GM12801 (cell line): ENCODE results near the gene RILPL1.

Source experiments
- TF ChIP-seq, protein P1 (sequence below): IDR thresholded peaks from one replicate; pipeline ENCODE4 v1.5.1; 2011; ENCODE audit warnings: control low read depth; ENCODE audit not compliant: insufficient read length; ENCODE audit errors: extremely low read depth

The RILPL1 gene

DNA sequence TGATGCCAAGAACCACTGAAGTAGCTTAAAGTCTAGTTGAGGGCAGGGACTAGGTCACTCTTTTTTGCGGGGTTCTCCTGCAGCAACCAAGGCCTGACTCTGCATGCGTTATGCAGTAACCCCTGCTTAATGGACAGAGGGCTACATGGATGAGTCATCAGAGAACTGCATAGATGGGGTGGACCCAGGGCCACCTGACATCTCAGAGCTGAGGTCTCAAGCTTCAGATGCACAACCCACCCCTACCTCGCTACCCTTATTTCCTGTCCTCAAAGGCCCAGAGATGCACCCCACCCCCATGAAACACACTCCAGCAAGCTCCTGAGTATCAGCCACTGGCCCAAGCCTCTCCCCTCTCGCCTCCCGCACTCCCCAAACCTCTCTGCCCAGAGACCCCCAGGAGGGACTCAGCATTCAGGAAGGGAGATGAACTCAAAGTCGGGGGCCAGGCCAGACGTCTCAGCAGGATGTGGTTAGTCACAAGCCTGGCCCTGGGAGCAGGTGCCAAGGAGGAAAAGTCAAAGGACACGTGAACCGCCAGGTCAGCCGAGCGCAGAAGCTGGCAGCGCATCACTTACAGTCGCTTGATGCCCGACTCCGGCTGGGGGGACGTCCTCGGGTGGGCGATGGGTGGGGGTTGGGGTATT, 49.8 kb downstream of the RILPL1 start:
- TF ChIP-seq, protein P1, sequence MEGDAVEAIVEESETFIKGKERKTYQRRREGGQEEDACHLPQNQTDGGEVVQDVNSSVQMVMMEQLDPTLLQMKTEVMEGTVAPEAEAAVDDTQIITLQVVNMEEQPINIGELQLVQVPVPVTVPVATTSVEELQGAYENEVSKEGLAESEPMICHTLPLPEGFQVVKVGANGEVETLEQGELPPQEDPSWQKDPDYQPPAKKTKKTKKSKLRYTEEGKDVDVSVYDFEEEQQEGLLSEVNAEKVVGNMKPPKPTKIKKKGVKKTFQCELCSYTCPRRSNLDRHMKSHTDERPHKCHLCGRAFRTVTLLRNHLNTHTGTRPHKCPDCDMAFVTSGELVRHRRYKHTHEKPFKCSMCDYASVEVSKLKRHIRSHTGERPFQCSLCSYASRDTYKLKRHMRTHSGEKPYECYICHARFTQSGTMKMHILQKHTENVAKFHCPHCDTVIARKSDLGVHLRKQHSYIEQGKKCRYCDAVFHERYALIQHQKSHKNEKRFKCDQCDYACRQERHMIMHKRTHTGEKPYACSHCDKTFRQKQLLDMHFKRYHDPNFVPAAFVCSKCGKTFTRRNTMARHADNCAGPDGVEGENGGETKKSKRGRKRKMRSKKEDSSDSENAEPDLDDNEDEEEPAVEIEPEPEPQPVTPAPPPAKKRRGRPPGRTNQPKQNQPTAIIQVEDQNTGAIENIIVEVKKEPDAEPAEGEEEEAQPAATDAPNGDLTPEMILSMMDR, result no peak

DNA sequence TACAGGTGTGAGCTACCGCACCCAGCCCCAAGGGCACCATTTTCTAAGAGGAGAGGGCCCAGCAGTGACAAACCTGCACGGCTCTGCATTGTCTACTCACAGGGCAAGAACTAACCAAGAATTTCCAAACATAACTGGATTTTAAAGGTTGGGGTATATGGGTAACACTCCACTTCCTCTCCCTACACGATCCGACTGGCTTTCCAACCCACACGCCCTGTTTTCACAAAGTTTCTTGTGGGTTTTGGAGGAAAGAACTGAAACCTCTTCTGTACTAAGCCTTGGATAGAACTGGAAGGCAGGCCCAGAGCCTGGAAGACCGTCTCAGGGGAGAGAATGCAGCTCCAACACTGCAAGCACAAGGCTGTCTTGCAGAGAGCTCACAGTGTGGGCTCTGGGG, 50.6 kb downstream of the RILPL1 start:
- TF ChIP-seq, protein P1, result no peak

DNA sequence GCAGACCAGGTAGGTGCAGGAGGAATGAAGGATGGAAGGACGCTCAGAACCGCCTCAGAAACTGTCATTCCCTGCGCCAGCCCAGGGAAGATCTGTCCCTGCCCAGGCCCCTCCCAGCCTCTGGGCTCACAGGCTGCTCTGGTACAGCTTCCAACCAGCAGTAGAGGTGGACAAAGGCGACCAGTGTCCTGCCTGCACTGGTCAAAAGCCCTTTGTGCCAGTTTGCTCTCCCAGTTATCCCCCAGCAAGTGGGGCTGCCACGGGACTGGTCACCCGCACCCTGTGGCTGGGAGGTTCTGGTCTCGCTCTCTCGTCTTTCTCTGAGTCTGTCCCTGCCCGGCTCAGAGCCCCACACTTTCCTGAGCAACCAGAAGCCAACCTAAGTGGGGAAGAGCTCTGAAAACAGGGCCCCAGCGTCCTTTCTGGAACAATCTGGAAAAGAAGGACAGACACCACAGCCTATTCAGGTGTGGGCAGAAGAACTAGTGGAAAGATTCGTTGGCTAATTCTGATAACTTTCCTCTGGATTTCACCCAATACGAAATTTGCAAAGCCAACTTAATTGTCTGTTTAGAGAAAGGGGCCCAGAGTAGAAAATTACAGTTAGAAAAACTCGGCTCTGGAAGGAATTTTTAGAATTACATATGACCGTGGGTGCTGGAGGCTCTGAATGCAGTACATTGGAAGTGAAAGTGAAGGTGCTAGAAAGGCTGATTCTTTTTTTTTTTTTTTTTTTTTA, 53.9 kb downstream of the RILPL1 start:
- TF ChIP-seq, protein P1, result no peak

DNA sequence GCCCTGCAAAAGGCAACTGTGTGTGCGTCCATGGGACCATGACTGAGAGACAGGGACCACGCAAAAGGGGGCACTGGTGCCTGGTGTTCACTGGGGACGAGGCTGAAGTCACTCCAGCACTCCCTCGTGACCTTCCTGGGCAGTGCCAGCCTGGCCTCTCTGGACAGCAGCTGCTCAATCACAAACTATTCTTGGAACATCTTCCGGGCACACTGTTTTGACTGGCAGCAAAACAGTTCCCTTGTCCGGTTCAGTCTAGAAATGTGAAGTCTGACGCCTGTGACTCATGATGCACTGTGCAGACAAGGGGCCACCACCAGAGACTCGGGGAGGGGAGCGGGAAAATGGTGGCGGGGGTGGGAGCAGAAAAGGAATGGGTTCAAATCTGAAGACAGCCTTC, 54.8 kb downstream of the RILPL1 start:
- TF ChIP-seq, protein P1, result no peak

DNA sequence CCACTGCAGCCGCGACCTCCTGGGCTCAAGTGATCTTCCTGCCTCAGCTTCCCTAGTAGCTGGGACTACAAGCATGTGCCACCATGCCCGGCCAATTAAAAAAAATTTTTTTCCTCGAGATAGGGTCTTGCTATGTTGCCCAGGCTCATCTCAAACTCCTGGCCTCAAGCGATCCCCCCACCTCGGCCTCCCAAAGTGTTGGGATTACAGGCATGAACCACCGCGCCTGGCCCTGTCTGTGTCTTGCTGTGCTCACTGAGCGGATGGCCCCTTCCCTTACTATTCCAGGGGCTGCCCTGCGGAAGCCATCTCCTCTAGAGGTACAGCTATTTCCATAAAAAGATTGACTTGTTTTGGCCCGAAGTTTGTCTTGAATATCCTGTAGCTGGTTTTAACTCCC, 55.5 kb downstream of the RILPL1 start:
- TF ChIP-seq, protein P1, result no peak

DNA sequence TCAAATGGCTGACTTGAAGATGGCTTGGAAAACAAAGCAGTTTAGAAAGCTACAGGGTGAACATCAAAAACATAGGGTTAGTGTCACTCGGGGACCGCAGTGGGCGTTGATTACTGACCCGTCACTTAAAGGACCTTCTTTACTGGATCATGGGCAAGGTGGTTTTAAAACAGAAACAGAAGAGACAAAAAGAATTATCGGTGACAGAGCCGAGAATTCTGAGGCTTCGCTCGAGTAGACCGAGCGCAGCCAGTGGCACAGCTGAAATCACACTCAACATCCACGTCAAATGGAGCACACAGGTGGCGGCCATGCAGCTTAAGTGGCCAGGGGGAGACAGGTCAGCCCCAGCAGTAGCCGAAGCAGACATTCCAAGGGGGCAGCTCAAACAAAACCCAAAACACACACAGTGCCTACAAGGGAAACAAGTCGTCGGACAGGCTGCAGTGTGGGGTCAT, 58.2 kb downstream of the RILPL1 start:
- TF ChIP-seq, protein P1, result no peak

DNA sequence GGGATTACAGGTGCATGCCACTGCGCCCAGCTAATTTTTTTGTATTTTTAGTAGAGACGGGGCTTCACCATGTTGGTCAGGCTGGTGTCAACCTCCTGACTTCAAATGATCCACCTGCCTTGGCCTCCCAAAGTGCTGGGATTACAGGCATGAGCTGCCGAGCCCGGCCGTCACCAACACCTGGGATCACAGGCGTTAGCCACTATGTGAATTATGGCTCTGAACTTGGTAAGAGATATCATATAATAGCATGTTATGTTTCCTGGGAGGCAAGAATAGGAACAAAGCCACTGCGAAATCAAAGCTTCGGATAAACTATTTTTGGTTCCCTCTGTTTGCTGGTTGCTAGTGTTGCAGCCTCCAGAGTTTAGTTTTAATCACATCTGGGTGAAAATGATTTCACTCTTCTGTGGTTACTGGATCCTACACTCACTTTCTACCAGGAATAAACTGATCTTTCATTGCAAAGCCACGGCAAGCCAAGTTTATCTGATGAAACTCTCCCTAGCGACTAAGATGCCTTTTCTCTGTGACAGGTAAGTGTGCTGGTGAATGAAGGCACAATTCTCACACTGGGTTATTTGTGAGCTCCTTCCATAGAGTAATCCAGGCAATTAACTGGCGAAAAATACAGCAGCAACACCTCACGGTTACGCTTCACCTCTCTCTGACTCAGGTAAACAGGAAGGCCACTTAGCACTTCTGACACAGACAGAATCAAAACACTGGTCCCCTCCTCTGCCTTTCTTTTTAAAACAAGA, 58.9 kb downstream of the RILPL1 start:
- TF ChIP-seq, protein P1, result no peak
